Cardiac muscle cell (in vitro differentiated cells and primary cell): ENCODE results near the gene BDKRB1. TPM values are rescaled to one million over a fixed set of nuclear protein-coding genes. Genes with fewer than 3 reads are reported as not detected.

Experiments used
- DNase-seq, 2 donors: peaks; one replicate each; pipeline versions ENCODE4 v3.0.0 to v3.0.0-alpha.2; 2010 to 2017; ENCODE audit warnings: low read depth in 1 of 2, low spot score in 1 of 2
- H3K27ac ChIP-seq: fragments of 200-600 bp; sonication (generic); 2 replicates; pipeline ENCODE4 v1.5.1; 2016
- H3K27me3 ChIP-seq: fragments of 200-600 bp; sonication (generic); 2 replicates; pipeline ENCODE4 v1.6.0; 2016; ENCODE audit warnings: control low read depth
- H3K36me3 ChIP-seq: fragments of 200-600 bp; sonication (generic); 2 replicates; pipeline ENCODE4 v1.5.1; 2016; ENCODE audit warnings: control low read depth
- H3K4me1 ChIP-seq: fragments of 200-600 bp; sonication (generic); 2 replicates; pipeline ENCODE4 v1.8.1; 2017; ENCODE audit warnings: low read depth, mild to moderate bottlenecking, mixed run types
- H3K4me3 ChIP-seq: fragments of 200-600 bp; sonication (generic); 2 replicates; pipeline ENCODE4 v1.5.1; 2016; ENCODE audit warnings: mild to moderate bottlenecking
- H3K9me3 ChIP-seq: fragments of 200-600 bp; sonication (generic); 2 replicates; pipeline ENCODE4 v1.5.1; 2017; ENCODE audit warnings: low read depth, mild to moderate bottlenecking, control low read depth
- polyA plus RNA-seq: library from polyadenylated mRNA; unstranded; fragments of >200 nt; fragmentation: Nextera tagmentation; extraction: Ambion mirVana; gene quantifications from 2 replicates; pipeline ENCODE4 v1.2.1, GENCODE V29; 2016
- total RNA-seq: library from RNA; depleted of rRNA; stranded (reverse); fragments of >200 nt; gene quantifications from 2 replicates; pipeline ENCODE4 v1.2.3, GENCODE V29; 2016
- TF ChIP-seq, protein P1 (sequence below): IDR thresholded peaks from 2 replicates; pipeline ENCODE4 v1.5.1; 2012; ENCODE audit warnings: low read depth, mild to moderate bottlenecking, low read length

The BDKRB1 gene
- 0.09 and 0.42 TPM in 2 replicates for total RNA-seq
- polyA plus RNA-seq = not detected in 2 replicates

DNA sequence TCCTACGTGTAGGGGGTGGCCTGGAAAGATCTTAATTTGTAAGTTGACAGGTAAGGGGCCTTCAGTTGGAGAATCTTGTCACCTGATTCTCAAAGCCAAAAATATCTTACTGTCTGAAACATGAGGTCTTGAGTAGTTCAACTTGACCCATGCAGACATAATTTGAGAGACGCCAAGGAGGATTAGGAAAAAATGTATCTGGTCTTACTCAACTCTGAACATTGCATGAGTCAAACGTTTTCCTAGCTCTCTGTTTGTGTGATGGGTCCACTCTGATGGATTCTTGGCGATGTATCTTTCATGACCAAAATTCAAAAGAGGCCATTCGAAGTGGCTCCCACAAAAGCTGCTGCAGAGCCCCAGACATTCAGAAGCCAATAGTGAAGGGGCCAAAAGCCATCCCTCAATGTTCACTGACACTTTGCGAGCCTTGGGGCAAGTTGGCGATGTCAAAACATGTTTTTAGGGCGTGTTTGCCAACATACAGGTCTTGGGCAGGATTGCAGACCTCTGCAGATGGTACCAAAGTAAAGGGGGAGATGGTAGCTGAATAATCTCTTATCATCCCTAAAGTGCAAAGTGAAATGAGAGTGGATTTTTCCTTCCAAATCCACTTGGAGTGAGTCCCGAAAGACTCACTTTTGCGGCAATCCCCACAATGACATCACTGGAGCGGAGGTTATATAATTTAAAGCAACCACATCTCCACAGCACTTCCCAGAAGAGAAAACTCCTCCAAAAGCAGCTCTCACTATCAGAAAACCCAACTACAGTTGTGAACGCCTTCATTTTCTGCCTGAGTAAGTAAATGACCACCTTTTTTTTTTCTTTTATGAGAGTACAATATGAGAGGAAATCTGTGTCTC lies at the start of gene BDKRB1:
TSS of gene BDKRB1 (plus strand) at position 710 of the 866 bp plus-strand sequence. CDS start 7,473 bp downstream, outside the sequence.
- peaks cover 3% of the 10 kb centered on the region for H3K9me3 ChIP-seq
- no peaks in the 10 kb centered on the region for H3K27me3 ChIP-seq
- DNase-seq = peak in 1 of 2 donors; percentile 87
- TF ChIP-seq, protein P1, sequence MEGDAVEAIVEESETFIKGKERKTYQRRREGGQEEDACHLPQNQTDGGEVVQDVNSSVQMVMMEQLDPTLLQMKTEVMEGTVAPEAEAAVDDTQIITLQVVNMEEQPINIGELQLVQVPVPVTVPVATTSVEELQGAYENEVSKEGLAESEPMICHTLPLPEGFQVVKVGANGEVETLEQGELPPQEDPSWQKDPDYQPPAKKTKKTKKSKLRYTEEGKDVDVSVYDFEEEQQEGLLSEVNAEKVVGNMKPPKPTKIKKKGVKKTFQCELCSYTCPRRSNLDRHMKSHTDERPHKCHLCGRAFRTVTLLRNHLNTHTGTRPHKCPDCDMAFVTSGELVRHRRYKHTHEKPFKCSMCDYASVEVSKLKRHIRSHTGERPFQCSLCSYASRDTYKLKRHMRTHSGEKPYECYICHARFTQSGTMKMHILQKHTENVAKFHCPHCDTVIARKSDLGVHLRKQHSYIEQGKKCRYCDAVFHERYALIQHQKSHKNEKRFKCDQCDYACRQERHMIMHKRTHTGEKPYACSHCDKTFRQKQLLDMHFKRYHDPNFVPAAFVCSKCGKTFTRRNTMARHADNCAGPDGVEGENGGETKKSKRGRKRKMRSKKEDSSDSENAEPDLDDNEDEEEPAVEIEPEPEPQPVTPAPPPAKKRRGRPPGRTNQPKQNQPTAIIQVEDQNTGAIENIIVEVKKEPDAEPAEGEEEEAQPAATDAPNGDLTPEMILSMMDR = no peak
- H3K27ac ChIP-seq = no peak within 1 kb of the TSS
- H3K4me3 ChIP-seq = no peak within 1 kb of the TSS
- H3K36me3 ChIP-seq = no peaks in the 10 kb centered on the region
- H3K4me1 ChIP-seq = peaks cover 7% of the 10 kb centered on the region

DNA sequence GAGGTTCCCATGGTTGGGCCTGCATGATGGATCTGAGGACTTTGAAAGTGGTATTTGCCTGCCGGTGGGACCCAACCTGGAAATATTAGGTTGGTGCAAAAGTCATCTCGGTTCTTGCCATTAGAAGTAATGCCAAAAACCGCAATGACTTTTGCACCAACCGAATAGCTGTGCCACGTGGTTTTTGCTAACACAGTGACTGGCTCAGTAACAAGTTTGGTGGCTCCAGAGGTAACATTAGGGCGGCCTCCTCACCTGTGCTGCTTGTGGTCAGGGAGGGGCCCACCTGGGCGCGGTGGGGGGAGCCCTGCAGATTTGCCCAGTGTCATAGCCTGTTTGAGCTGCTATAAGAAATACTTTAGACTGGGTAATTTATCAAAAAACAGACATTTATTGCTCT lies 49.5 kb upstream of the BDKRB1 start:
- no peak for DNase-seq
- Histone ChIP-seq H3K4me3 (no peak overlapping the region), H3K4me1 (peaks cover 4% of the 10 kb centered on the region), H3K9me3 (no peaks in the 10 kb centered on the region), H3K27ac (no peak overlapping the region), H3K27me3 (no peaks in the 10 kb centered on the region), H3K36me3 (no peaks in the 10 kb centered on the region)
- TF ChIP-seq, protein P1 = no peak

DNA sequence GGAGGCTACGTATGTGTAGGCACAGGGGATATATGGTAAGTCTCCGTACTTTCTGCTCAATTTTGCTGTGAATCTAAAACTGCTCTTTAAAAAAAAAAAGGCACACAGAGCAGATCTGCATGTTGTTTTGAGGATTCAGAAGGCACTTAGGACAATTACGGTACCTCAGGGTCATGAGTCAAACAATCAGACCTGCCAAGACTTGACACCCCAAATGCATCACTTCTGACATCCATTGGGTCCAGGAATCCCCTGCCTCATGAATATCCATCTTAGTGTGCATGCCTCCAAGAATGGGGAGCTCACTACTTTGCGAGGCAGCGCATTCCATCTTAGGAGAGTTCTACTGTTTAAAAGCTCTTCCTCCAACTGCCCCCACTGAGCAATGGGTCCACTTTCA lies 48.3 kb upstream of the BDKRB1 start:
- Histone ChIP-seq H3K27me3 (no peaks in the 10 kb centered on the region), H3K4me1 (peaks cover 4% of the 10 kb centered on the region), H3K9me3 (no peaks in the 10 kb centered on the region), H3K36me3 (no peaks in the 10 kb centered on the region), H3K4me3 (no peak overlapping the region), H3K27ac (no peak overlapping the region)
- TF ChIP-seq, protein P1 = no peak
- no peak for DNase-seq

DNA sequence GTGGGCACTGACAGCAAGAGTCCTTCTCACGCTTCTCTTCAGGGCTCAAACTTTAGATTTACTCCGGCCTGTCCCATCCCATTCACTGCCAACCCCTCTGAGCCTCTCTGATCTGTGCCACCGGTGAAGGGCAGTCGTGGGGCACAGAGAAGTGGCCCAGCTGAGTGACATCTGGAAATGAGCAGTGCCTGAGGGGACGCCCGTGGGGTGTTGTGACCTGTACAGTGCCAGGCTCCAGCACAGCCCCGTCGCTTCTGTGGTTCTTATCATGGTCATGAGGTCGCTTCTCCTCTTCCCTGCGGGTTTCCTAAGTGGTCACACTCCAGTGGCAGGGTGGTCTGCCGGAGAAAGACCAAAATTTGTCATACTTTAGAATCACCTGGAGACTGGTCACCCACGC lies 47.3 kb upstream of the BDKRB1 start:
- no peak overlapping the region for H3K4me3 ChIP-seq
- DNase-seq = no peak
- no peaks in the 10 kb centered on the region for H3K9me3 ChIP-seq
- TF ChIP-seq, protein P1 = no peak
- no peak overlapping the region for H3K27ac ChIP-seq
- no peaks in the 10 kb centered on the region for H3K27me3 ChIP-seq
- H3K4me1 ChIP-seq = peaks cover 4% of the 10 kb centered on the region
- no peaks in the 10 kb centered on the region for H3K36me3 ChIP-seq

DNA sequence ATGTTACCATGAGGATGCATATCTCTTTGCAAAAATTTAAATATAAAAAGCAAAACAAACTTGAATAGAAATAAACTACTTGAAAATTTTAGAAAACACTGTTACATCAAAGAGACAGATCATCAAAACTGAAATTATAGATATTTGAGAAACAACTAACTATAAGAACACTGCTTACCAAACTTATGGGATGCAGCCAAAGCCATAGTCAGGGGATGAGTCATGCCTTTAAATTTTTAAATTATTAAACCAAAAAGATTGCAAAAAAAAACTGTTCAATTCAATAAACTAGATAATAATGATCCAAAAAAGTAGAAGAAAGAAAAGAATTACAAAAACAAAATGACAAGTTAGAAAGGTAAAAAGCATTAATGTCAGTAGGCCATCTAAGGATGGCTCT lies 43.9 kb upstream of the BDKRB1 start:
- Histone ChIP-seq H3K4me1 (no peaks in the 10 kb centered on the region), H3K36me3 (no peaks in the 10 kb centered on the region), H3K9me3 (no peaks in the 10 kb centered on the region), H3K27me3 (no peaks in the 10 kb centered on the region), H3K27ac (no peak overlapping the region), H3K4me3 (no peak overlapping the region)
- TF ChIP-seq, protein P1 = no peak
- DNase-seq = no peak
